Activated naive CD8-positive, alpha-beta T cell treated with anti-CD3 and anti-CD28 coated beads, Interleukin-2, amount 50 U/mL, for 24 hours (primary cell): ENCODE results near the gene N4BP2L2.
"Not testable (repeated sequence)": the region's sequence is repeated elsewhere in the genome, so short reads cannot be mapped to it uniquely, and the experiment has no call there.

Experiments
- ATAC-seq: fragments of 150-1000 bp; cut with Tn5 transposase; one replicate; pipeline ENCODE4 v1.10.0; 2021
- DNase-seq: peaks from one replicate; pipeline ENCODE4 v3.0.0; 2021
- H3K27ac Mint-ChIP-seq: one replicate; pipeline ENCODE4 v1.8.0; 2021; ENCODE audit warnings: mild to moderate bottlenecking, mixed read lengths
- H3K27me3 Mint-ChIP-seq: one replicate; pipeline ENCODE4 v1.8.0; 2021; ENCODE audit warnings: mixed read lengths
- H3K36me3 Mint-ChIP-seq: one replicate; pipeline ENCODE4 v1.8.0; 2021; ENCODE audit warnings: low read depth, mixed read lengths
- H3K4me1 Mint-ChIP-seq: one replicate; pipeline ENCODE4 v1.8.0; 2021; ENCODE audit warnings: mixed read lengths
- H3K4me3 Mint-ChIP-seq: one replicate; pipeline ENCODE4 v1.8.0; 2021; ENCODE audit warnings: mild to moderate bottlenecking, moderate library complexity, mixed read lengths
- H3K9me3 Mint-ChIP-seq: one replicate; pipeline ENCODE4 v1.8.0; 2021; ENCODE audit warnings: mixed read lengths

The N4BP2L2 gene

DNA sequence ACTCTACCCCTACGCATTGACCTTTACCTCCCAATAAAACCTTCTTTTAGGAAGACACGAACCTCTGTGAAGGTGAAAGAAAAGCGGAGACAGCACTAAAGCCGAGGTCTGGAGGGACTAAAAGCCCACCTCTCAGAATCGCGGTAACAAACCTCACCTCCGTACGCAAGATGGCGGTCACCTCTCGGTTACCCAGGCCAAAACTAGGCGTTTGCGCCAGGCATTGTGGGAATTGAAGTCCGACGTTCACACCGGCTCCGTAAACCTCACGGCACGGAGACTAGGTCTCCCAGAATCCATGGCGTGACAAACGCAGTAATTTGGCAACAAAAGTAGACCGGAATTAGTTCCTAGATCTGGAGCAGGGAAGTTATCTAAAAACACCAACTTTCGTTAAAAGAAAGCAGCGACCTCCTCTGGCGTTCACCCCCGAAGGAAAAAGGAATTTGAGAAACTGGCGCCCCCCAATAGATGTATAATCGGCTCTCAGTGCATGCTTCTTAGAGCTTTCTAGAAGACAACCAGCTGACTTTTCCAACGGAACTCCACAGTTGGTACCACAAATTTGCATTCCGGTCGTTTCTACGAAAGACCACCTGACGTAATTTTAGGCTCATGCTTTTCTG is at the start of gene N4BP2L2:
TSS of gene N4BP2L2 (minus strand) at position 175 of the 626 bp plus-strand sequence. CDS start 1,768 bp downstream, outside the sequence.
- Mint-ChIP-seq H3K27ac (peak within 1 kb of the TSS; percentile 100), H3K9me3 (no peaks in the 10 kb centered on the region), H3K27me3 (peaks cover 2% of the 10 kb centered on the region), H3K36me3 (peaks cover 34% of the 10 kb centered on the region), H3K4me3 (peak within 1 kb of the TSS; percentile 99), H3K4me1 (peaks cover 49% of the 10 kb centered on the region)
- DNase-seq (peak; percentile 87), ATAC-seq (peak; percentile 96)

DNA sequence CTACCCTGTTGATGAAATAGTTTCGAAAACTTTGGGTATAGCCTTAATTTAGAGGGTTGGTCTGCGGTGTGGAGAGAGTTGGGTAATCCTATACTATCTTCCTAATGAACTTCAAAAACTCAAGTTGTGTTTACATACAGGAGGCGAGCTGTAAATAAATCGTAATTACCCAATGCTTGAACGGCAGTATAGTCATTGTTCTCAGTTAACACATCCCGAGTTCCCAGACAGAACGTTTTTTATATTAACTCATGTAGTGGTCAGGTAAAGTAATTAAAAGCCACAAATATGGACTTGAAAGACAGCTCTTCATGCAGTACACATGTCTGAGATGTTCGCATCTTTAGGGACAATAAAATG is 49.2 kb upstream of the N4BP2L2 start:
- peak overlapping the region; percentile 92 for H3K4me3 Mint-ChIP-seq
- peak overlapping the region; percentile 92 for H3K27ac Mint-ChIP-seq
- ATAC-seq (no peak), DNase-seq (no peak)
- H3K9me3 Mint-ChIP-seq: no peaks in the 10 kb centered on the region
- peaks cover 4% of the 10 kb centered on the region for H3K27me3 Mint-ChIP-seq
- peaks cover 4% of the 10 kb centered on the region for H3K36me3 Mint-ChIP-seq
- H3K4me1 Mint-ChIP-seq: peaks cover 46% of the 10 kb centered on the region

DNA sequence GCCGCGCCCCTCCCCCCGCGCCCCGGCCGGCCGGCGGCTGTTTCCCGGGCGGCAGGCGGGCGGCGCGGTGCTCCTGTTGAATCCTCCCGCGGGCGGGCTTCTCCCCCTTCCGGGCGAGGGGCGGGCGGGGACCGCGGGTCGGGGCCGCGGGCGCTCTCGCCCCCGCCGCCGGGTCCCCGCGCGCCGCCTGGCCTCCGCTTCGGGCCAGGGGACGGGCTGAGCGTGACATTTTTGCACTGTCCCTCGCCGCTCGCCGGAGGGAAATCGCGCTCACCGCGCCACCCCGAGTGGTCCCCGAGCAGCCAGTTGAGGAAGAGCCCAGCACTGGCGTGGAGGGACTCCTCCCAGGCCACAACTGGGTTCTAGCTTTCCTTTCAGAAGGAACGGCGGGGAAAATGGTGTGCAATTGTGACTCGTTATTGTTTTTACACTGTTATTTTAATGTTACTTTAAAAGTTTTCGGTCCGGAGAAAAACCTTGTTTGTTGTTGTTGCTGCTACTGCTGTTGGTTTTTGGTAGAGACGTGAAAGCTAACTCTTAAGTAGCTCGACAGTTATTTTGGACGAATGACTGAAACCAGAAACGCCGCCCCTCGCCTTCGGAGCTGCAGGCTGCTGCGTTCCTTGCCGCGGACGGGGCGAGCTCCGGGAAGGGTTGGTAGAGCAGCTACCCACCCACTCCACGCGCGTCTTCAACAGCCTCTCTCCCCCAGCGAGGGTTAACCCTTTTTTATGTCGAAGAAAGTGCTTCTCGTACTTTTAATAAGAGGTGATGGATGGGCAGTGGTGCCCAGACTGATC is 48.6 kb upstream of the N4BP2L2 start:
- peak overlapping the region; percentile 92 for H3K4me3 Mint-ChIP-seq
- no peaks in the 10 kb centered on the region for H3K9me3 Mint-ChIP-seq
- H3K36me3 Mint-ChIP-seq: peaks cover 4% of the 10 kb centered on the region
- H3K27ac Mint-ChIP-seq: peak overlapping the region; percentile 92
- peaks cover 4% of the 10 kb centered on the region for H3K27me3 Mint-ChIP-seq
- peak; percentile 45 for ATAC-seq
- DNase-seq: peak; percentile 66
- peaks cover 41% of the 10 kb centered on the region for H3K4me1 Mint-ChIP-seq

- Mint-ChIP-seq H3K27me3 (peaks cover 4% of the 10 kb centered on the region), H3K4me3 (peak within 1 kb of the TSS; percentile 92), H3K4me1 (peaks cover 36% of the 10 kb centered on the region), H3K9me3 (no peaks in the 10 kb centered on the region), H3K27ac (peak within 1 kb of the TSS; percentile 92), H3K36me3 (peaks cover 4% of the 10 kb centered on the region)
- ATAC-seq: peak; percentile 95
- DNase-seq: peak; percentile 95
Measured at GRCh38 chr13:32586080-32586900, 47.7 kb upstream of the N4BP2L2 start, which contains the start of gene PDS5B. Gene PDS5B (plus strand): TSS chr13:32586452. CDS start chr13:32648773, 62,321 bp downstream.

DNA sequence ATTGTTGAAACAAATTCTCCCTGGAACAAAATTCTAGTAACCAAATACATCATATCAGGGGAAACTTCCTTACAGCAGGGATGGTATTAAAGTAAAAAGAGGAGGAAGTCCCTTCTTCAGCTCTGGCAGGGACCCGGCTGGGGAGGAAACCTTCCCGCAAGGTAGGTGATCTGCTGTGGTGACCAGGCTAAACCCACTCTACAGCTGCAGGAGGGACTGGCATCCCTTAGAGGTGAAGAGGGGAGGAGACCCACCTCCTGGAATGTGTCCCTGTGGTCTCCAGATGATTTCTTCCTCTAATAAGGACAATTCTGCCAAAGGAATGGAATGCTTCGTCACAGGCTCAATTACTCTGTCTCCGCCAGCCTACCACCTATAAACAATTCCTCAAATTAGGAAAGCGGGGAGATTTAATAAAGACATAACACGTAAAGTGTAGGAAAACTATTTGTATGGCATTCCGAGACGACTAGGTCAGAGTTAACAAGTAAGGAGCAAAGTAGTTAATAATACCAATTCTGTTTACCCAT is 47.0 kb upstream of the N4BP2L2 start:
- Mint-ChIP-seq H3K36me3 (peaks cover 4% of the 10 kb centered on the region), H3K27me3 (peaks cover 4% of the 10 kb centered on the region), H3K9me3 (no peaks in the 10 kb centered on the region), H3K27ac (peak overlapping the region; percentile 50), H3K4me3 (peak overlapping the region; percentile 82), H3K4me1 (peaks cover 36% of the 10 kb centered on the region)
- ATAC-seq (no peak), DNase-seq (peak; percentile 16)

- H3K27me3 Mint-ChIP-seq: peaks cover 4% of the 10 kb centered on the region
- H3K27ac Mint-ChIP-seq: no peak overlapping the region
- no peaks in the 10 kb centered on the region for H3K9me3 Mint-ChIP-seq
- peaks cover 4% of the 10 kb centered on the region for H3K36me3 Mint-ChIP-seq
- H3K4me1 Mint-ChIP-seq: peaks cover 11% of the 10 kb centered on the region
- no peak for ATAC-seq
- DNase-seq: no peak
- no peak overlapping the region for H3K4me3 Mint-ChIP-seq
Measured at GRCh38 chr13:32582991-32583390, 44.4 kb upstream of the N4BP2L2 start.

DNA sequence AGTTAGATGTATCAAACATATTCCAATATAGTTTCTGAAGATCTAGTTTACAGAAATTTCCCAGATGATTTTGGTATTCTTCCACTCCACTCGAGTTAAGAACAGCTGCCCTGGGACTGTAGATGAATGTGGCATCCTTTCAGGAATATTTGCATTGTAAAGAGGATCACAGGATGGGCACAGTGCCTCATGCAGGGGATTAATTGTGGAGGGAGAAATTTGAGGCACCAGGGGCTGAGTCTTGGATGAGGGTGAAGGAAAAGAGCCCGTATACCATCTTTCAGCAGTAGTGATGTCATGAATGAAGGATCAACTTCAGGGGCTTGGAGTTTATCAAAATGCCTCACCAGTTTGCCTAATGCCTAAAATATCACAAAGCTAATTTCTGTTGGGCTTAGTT is 43.7 kb upstream of the N4BP2L2 start:
- Mint-ChIP-seq H3K27me3 (peaks cover 4% of the 10 kb centered on the region), H3K9me3 (peaks cover 3% of the 10 kb centered on the region), H3K36me3 (peaks cover 2% of the 10 kb centered on the region), H3K4me1 (peaks cover 7% of the 10 kb centered on the region), H3K4me3 (no peak overlapping the region), H3K27ac (no peak overlapping the region)
- ATAC-seq: no peak
- DNase-seq: no peak

- H3K4me3 Mint-ChIP-seq: no peak overlapping the region
- peaks cover 12% of the 10 kb centered on the region for H3K9me3 Mint-ChIP-seq
- peaks cover 4% of the 10 kb centered on the region for H3K27me3 Mint-ChIP-seq
- DNase-seq (no peak), ATAC-seq (no peak)
- no peaks in the 10 kb centered on the region for H3K36me3 Mint-ChIP-seq
- H3K4me1 Mint-ChIP-seq: peaks cover 7% of the 10 kb centered on the region
- H3K27ac Mint-ChIP-seq: no peak overlapping the region
Measured at GRCh38 chr13:32581177-32581786, 42.7 kb upstream of the N4BP2L2 start.

GRCh38 chr13:32577032-32577431 is 38.4 kb upstream of the N4BP2L2 start:
- Mint-ChIP-seq H3K4me1 (no peaks in the 10 kb centered on the region), H3K27ac (no peak overlapping the region), H3K27me3 (no peaks in the 10 kb centered on the region), H3K9me3 (peaks cover 12% of the 10 kb centered on the region), H3K4me3 (no peak overlapping the region), H3K36me3 (no peaks in the 10 kb centered on the region)
- DNase-seq (no peak), ATAC-seq (no peak)

- H3K27me3 Mint-ChIP-seq, DNase-seq, ATAC-seq, H3K27ac Mint-ChIP-seq, H3K36me3 Mint-ChIP-seq, H3K4me1 Mint-ChIP-seq, H3K4me3 Mint-ChIP-seq: not testable (repeated sequence)
- peaks cover 12% of the 10 kb centered on the region for H3K9me3 Mint-ChIP-seq
Measured at GRCh38 chr13:32575687-32576086, 37.1 kb upstream of the N4BP2L2 start.

DNA sequence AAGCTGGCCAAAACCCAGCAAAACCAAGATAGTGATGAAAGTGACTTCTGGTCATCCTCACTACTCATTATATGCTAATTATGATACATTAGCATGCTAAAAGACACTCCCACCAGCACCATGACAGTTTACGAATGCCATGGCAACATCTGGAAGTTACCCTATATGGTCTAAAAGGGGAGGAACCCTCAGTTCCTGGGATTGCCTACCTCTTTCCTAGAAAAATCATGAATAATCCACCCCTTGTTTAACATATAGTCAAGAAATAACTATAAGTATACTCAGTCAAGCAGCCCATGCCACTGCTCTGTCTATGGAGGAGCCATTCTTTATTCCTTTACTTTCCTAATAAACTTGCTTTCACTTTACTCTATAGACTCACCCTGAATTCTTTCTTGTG is 22.2 kb upstream of the N4BP2L2 start:
- H3K27ac Mint-ChIP-seq: not testable (repeated sequence)

GRCh38 chr13:32555613-32556012 is 17.0 kb upstream of the N4BP2L2 start:
- no peak for ATAC-seq
- H3K27ac Mint-ChIP-seq: no peak overlapping the region
- H3K27me3 Mint-ChIP-seq: peaks cover 6% of the 10 kb centered on the region
- H3K4me1 Mint-ChIP-seq: no peaks in the 10 kb centered on the region
- no peak for DNase-seq
- H3K9me3 Mint-ChIP-seq: peaks cover 6% of the 10 kb centered on the region
- no peaks in the 10 kb centered on the region for H3K36me3 Mint-ChIP-seq
- H3K4me3 Mint-ChIP-seq: no peak overlapping the region

More for the DNA sequence above, 22.2 kb upstream of the N4BP2L2 start:
- not testable (repeated sequence) for H3K4me3 Mint-ChIP-seq, DNase-seq, H3K4me1 Mint-ChIP-seq, H3K36me3 Mint-ChIP-seq, H3K27me3 Mint-ChIP-seq, ATAC-seq
- peaks cover 18% of the 10 kb centered on the region for H3K9me3 Mint-ChIP-seq

DNA sequence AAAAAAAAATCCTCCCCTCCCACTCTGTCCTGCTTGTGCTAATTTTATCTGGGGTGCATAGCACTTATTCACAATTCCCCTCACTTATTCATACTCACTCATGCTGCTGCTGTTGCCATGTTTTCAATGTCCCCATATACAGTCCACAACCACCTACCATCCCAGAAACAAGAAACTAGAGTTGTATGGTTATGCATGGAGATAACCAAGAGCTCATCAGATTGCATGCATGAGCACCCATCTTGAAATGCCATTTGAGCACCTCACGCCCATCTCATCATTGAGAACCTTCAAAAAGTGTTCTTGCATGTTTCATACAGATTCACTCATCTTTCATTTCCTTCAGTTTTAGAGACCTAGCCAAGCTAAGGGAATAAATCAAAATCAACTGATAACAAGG is 15.1 kb upstream of the N4BP2L2 start:
- ATAC-seq: no peak
- Mint-ChIP-seq H3K9me3 (peaks cover 3% of the 10 kb centered on the region), H3K27me3 (peaks cover 6% of the 10 kb centered on the region), H3K36me3 (no peaks in the 10 kb centered on the region), H3K4me1 (no peaks in the 10 kb centered on the region), H3K27ac (no peak overlapping the region), H3K4me3 (no peak overlapping the region)
- no peak for DNase-seq

GRCh38 chr13:32549788-32550187 is 11.2 kb upstream of the N4BP2L2 start:
- peaks cover 3% of the 10 kb centered on the region for H3K27me3 Mint-ChIP-seq
- no peaks in the 10 kb centered on the region for H3K36me3 Mint-ChIP-seq
- DNase-seq (no peak), ATAC-seq (no peak)
- no peaks in the 10 kb centered on the region for H3K4me1 Mint-ChIP-seq
- no peak overlapping the region for H3K27ac Mint-ChIP-seq
- no peak overlapping the region for H3K4me3 Mint-ChIP-seq
- no peaks in the 10 kb centered on the region for H3K9me3 Mint-ChIP-seq
